Gastrocnemius medialis (tissue), 4 donors: ENCODE measurements around the gene NKX1-1. TPM values are rescaled to one million over a fixed set of nuclear protein-coding genes. Genes with fewer than 3 reads are reported as not detected.
"Not testable (repeated sequence)": the region's sequence is repeated elsewhere in the genome, so short reads cannot be mapped to it uniquely, and the experiment has no call there.

Experiments used
- ATAC-seq, 2 donors: fragments of 150-250 bp; one replicate each; pipeline ENCODE4 v1.9.1; 2016
- DNase-seq, 2 donors: peaks; one replicate each; pipeline ENCODE4 v3.0.0-alpha.2; 2019
- H3K27ac ChIP-seq, 4 donors: fragments of 200-600 bp; sonication (generic); 1 replicate in 1 of 4; 2 replicates in 3 of 4; pipeline ENCODE4 v1.5.1; 2016 to 2018; ENCODE audit warnings: mild to moderate bottlenecking in 2 of 4, moderate library complexity in 1 of 4
- H3K27me3 ChIP-seq, 3 donors: fragments of 200-600 bp; sonication (generic) in 2 of 3; 1 replicate in 1 of 3; 2 replicates in 2 of 3; pipeline versions ENCODE4 v1.5.1 to v1.6.0; 2016 to 2019; ENCODE audit warnings: mild to moderate bottlenecking in 1 of 3, moderate library complexity in 1 of 3
- H3K36me3 ChIP-seq, 2 donors: fragments of 200-600 bp; sonication (generic) in 1 of 2; one replicate each; pipeline ENCODE4 v1.5.1; 2017 to 2018
- H3K4me1 ChIP-seq, 2 donors: fragments of 200-600 bp; sonication (generic) in 1 of 2; one replicate each; pipeline ENCODE4 v1.5.1; 2016 to 2017; ENCODE audit warnings: mild to moderate bottlenecking in 2 of 2
- H3K4me3 ChIP-seq, 4 donors: fragments of 200-600 bp; sonication (generic) in 3 of 4; 1 replicate in 1 of 4; 2 replicates in 3 of 4; pipeline ENCODE4 v1.5.1; 2016 to 2019; ENCODE audit warnings: mild to moderate bottlenecking in 2 of 4
- H3K9me3 ChIP-seq, 3 donors: fragments of 200-600 bp; sonication (generic) in 2 of 3; 1 replicate in 1 of 3; 2 replicates in 2 of 3; pipeline ENCODE4 v1.5.1; 2016 to 2019
- POLR2A ChIP-seq, 2 donors: fragments of 450-650 bp; IDR thresholded peaks; one replicate each; pipeline ENCODE4 v1.6.1; 2017; ENCODE audit warnings: antibody characterized with exemption in 2 of 2, mild to moderate bottlenecking in 2 of 2, moderate library complexity in 2 of 2
- in situ Hi-C, 4 donors: fragments of 200-750 bp; cut with MboI; loops; one replicate each; pipeline versions ENCODE4 v1.15.0 to v1.8.0; 2017; ENCODE audit warnings: low sequenced_read_pairs in 4 of 4
- intact Hi-C: fragments of 100-400 bp; cut with DNase I; formaldehyde crosslinking; loops from one replicate; pipeline ENCODE4 v1.15.1; 2023; ENCODE audit warnings: low total_unique reads
- total RNA-seq, 4 donors: library from RNA; depleted of rRNA; stranded (reverse); fragments of >200 nt; gene quantifications; one replicate each; pipeline versions ENCODE4 v1.1.0 to v1.2.3, GENCODE V29; 2016
- TF ChIP-seq, protein P1 (sequence below), 5 experiments: fragments of 450-650 bp in 3 of 5; fragments of 200-600 bp in 2 of 5; sonication (generic) in 2 of 5; IDR thresholded peaks in 4 of 5; conservative IDR thresholded peaks in 1 of 5; 1 replicate in 4 of 5; 2 replicates in 1 of 5; pipeline ENCODE4 v1.5.1; 2016 to 2019; ENCODE audit warnings: antibody characterized with exemption in 5 of 5, mild to moderate bottlenecking in 3 of 5, moderate library complexity in 3 of 5

Gene NKX1-1
- total RNA-seq, 4 donors from 2014 or later, result not detected

GRCh38 chr4:1393866-1394265, 12.4 kb downstream of the NKX1-1 start:
- no peak for ATAC-seq
- intact Hi-C loops, result no loop called here

GRCh38 chr4:1393363-1393762, 12.9 kb downstream of the NKX1-1 start:
- H3K4me3 ChIP-seq, H3K27ac ChIP-seq, in situ Hi-C loops, ATAC-seq, H3K9me3 ChIP-seq, H3K27me3 ChIP-seq, H3K4me1 ChIP-seq, intact Hi-C loops, DNase-seq: not testable (repeated sequence)
- H3K36me3 ChIP-seq, result peaks cover 0 to 24% of the 10 kb centered on the region in 2 donors

More at GRCh38 chr4:1393866-1394265, 12.4 kb downstream of the NKX1-1 start:
- Histone ChIP-seq H3K27ac (no peak overlapping the region), H3K27me3 (no peaks in the 10 kb centered on the region), H3K4me3 (no peak overlapping the region), H3K9me3 (no peaks in the 10 kb centered on the region), H3K36me3 (peaks cover 0 to 23% of the 10 kb centered on the region in 2 donors), H3K4me1 (no peaks in the 10 kb centered on the region)
- in situ Hi-C loops, result no loop called here
- TF ChIP-seq, protein P1, sequence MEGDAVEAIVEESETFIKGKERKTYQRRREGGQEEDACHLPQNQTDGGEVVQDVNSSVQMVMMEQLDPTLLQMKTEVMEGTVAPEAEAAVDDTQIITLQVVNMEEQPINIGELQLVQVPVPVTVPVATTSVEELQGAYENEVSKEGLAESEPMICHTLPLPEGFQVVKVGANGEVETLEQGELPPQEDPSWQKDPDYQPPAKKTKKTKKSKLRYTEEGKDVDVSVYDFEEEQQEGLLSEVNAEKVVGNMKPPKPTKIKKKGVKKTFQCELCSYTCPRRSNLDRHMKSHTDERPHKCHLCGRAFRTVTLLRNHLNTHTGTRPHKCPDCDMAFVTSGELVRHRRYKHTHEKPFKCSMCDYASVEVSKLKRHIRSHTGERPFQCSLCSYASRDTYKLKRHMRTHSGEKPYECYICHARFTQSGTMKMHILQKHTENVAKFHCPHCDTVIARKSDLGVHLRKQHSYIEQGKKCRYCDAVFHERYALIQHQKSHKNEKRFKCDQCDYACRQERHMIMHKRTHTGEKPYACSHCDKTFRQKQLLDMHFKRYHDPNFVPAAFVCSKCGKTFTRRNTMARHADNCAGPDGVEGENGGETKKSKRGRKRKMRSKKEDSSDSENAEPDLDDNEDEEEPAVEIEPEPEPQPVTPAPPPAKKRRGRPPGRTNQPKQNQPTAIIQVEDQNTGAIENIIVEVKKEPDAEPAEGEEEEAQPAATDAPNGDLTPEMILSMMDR (IDR thresholded peaks at IDR 0.05 in 4 of 5, conservative IDR thresholded peaks at IDR 0.05 in 1 of 5), result no peak
- no peak for TF ChIP-seq POLR2A (IDR thresholded peaks at IDR 0.05)
- no peak for DNase-seq

GRCh38 chr4:1385373-1386340, 20.6 kb downstream of the NKX1-1 start:
- Histone ChIP-seq H3K4me3 (no peak overlapping the region), H3K9me3 (no peaks in the 10 kb centered on the region), H3K27ac (no peak overlapping the region), H3K27me3 (no peaks in the 10 kb centered on the region), H3K4me1 (no peaks in the 10 kb centered on the region), H3K36me3 (peaks cover 0 to 45% of the 10 kb centered on the region in 2 donors)
- in situ Hi-C loops (no loop called here), intact Hi-C loops (no loop called here)
- TF ChIP-seq, protein P1 (IDR thresholded peaks at IDR 0.05 in 4 of 5, conservative IDR thresholded peaks at IDR 0.05 in 1 of 5), result no peak
- no peak for TF ChIP-seq POLR2A (IDR thresholded peaks at IDR 0.05)
- DNase-seq, result no peak
- ATAC-seq, result no peak

GRCh38 chr4:1384675-1385372, 21.4 kb downstream of the NKX1-1 start:
- DNase-seq, result no peak
- no peak for ATAC-seq
- no peak overlapping the region for H3K27ac ChIP-seq
- no peak overlapping the region for H3K4me3 ChIP-seq
- intact Hi-C loops, result no loop called here
- H3K36me3 ChIP-seq, result peaks cover 0 to 45% of the 10 kb centered on the region in 2 donors
- H3K4me1 ChIP-seq, result no peaks in the 10 kb centered on the region
- no peaks in the 10 kb centered on the region for H3K27me3 ChIP-seq
- no peak for TF ChIP-seq POLR2A (IDR thresholded peaks at IDR 0.05)
- TF ChIP-seq, protein P1 (IDR thresholded peaks at IDR 0.05 in 4 of 5, conservative IDR thresholded peaks at IDR 0.05 in 1 of 5), result no peak
- H3K9me3 ChIP-seq, result no peaks in the 10 kb centered on the region
- in situ Hi-C loops, result no loop called here
